ACHN (cell line): ENCODE results near the gene ERH.

Source experiments
- DNase-seq: peaks from one replicate; pipeline ENCODE4 v3.0.0-alpha.2; 2015
- in situ Hi-C: cut with HindIII; loops from 2 replicates; pipeline ENCODE4 v1.10.0; 2017; ENCODE audit warnings: low sequenced_read_pairs, low pct_ligation_motif_present, low pct_unique_long_range_greater_than_20kb

The ERH gene

GRCh38 chr14:69339426-69339825 lies 58.7 kb downstream of the ERH start:
- no peak for DNase-seq
- in situ Hi-C loops = no loop called here

- in situ Hi-C loops = no loop called here
- no peak for DNase-seq
These were observed 60.1 kb downstream of the ERH start for GRCh38 chr14:69337984-69338383.

GRCh38 chr14:69335371-69335771 lies 62.7 kb downstream of the ERH start:
- in situ Hi-C loops = no loop called here
- DNase-seq = no peak

GRCh38 chr14:69334576-69334975 lies 63.5 kb downstream of the ERH start:
- in situ Hi-C loops = no loop called here
- DNase-seq = no peak

GRCh38 chr14:69333791-69334337 lies 64.2 kb downstream of the ERH start:
- in situ Hi-C loops = no loop called here

GRCh38 chr14:69332782-69333395 lies 65.2 kb downstream of the ERH start:
- DNase-seq = no peak
- in situ Hi-C loops = no loop called here

More at GRCh38 chr14:69333791-69334337, 64.2 kb downstream of the ERH start:
- no peak for DNase-seq

GRCh38 chr14:69331206-69331605 lies 66.9 kb downstream of the ERH start:
- in situ Hi-C loops = no loop called here
- no peak for DNase-seq
